Esophagus squamous epithelium (tissue), 5 donors: ENCODE data around the gene RPEL1. TPM values are rescaled to one million over a fixed set of nuclear protein-coding genes. Genes with fewer than 3 reads are reported as not detected.

Experiments
- DNase-seq: peaks from one replicate; lab custom pipeline; 2025; lab: John Stamatoyannopoulos, UW
- H3K27ac ChIP-seq, 4 donors: fragments of 200-600 bp; sonication (generic); one replicate each; pipeline ENCODE4 v1.5.1; 2016 to 2019; ENCODE audit warnings: mild to moderate bottlenecking in 1 of 4
- H3K27me3 ChIP-seq, 4 donors: fragments of 200-600 bp; sonication (generic); 1 replicate in 3 of 4; 2 replicates in 1 of 4; pipeline versions ENCODE4 v1.5.1 to v1.6.0; 2017 to 2021; ENCODE audit warnings: antibody characterized with exemption in 1 of 4
- H3K36me3 ChIP-seq, 3 donors: fragments of 200-600 bp; sonication (generic); one replicate each; pipeline ENCODE4 v1.5.1; 2016 to 2019
- H3K4me1 ChIP-seq, 3 donors: fragments of 200-600 bp; sonication (generic); one replicate each; pipeline ENCODE4 v1.5.1; 2017 to 2019
- H3K4me3 ChIP-seq, 4 donors: fragments of 200-600 bp; sonication (generic); 1 replicate in 3 of 4; 2 replicates in 1 of 4; pipeline ENCODE4 v1.5.1; 2016 to 2019; ENCODE audit warnings: mild to moderate bottlenecking in 2 of 4, moderate library complexity in 1 of 4
- H3K9me3 ChIP-seq, 3 donors: fragments of 200-600 bp; sonication (generic); one replicate each; pipeline ENCODE4 v1.5.1; 2016 to 2019
- POLR2A ChIP-seq, 4 donors: fragments of 450-650 bp; IDR thresholded peaks; one replicate each; pipeline ENCODE4 v1.6.1; 2017; ENCODE audit warnings: antibody characterized with exemption in 4 of 4, mild to moderate bottlenecking in 4 of 4, moderate library complexity in 3 of 4
- WGBS, 2 donors: methylation state at CpG; one replicate each; pipeline ENCODE4 v1.1.5; 2018; 5-methylcytosine and 5-hydroxymethylcytosine counted together
- intact Hi-C: fragments of 100-400 bp; cut with DNase I; formaldehyde crosslinking; loops from one replicate; pipeline ENCODE4 v1.15.0; 2022
- total RNA-seq, 4 donors: library from RNA; depleted of rRNA; stranded (reverse); fragments of >200 nt; gene quantifications; one replicate each; pipeline ENCODE4 v1.1.0, GENCODE V29; 2016
- TF ChIP-seq, protein P1 (sequence below), 6 experiments: fragments of 450-650 bp in 4 of 6; fragments of 200-600 bp in 2 of 6; sonication (generic) in 2 of 6; IDR thresholded peaks; one replicate each; pipeline ENCODE4 v1.5.1; 2016 to 2019; ENCODE audit warnings: antibody characterized with exemption in 6 of 6, mild to moderate bottlenecking in 4 of 6, moderate library complexity in 4 of 6
- donor health status: DM: yes; HTN: yes; CAD: no.

Gene RPEL1
- total RNA-seq, 4 donors from 2014 or later: not detected

DNA sequence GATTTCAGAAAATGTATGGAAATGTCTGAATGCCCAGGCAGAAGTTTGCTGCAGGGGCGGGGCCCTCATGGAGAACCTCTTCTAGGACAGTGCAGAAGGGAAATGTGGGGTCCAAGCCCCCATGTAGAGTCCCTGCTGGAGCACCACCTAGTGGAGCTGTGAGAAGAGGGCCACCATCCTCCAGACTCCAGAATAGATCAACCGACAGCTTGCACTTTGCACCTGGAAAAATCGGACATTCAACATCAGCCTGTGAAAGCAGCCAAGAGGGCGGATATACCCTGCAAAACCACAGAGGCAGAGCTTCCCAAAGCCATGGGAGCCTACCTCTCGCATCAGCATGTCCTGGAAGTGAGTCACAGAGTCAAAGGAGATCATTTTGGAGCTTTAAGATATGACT lies 14.3 kb downstream of the RPEL1 start:
- Histone ChIP-seq H3K27ac (no peak overlapping the region), H3K4me1 (no peaks in the 10 kb centered on the region), H3K27me3 (peaks cover 0 to 30% (median 0%) of the 10 kb centered on the region in 4 donors), H3K9me3 (peaks cover 0 to 7% (median 0%) of the 10 kb centered on the region in 3 donors), H3K36me3 (no peaks in the 10 kb centered on the region), H3K4me3 (no peak overlapping the region)
- intact Hi-C loops: no loop called here
- TF ChIP-seq, protein P1, sequence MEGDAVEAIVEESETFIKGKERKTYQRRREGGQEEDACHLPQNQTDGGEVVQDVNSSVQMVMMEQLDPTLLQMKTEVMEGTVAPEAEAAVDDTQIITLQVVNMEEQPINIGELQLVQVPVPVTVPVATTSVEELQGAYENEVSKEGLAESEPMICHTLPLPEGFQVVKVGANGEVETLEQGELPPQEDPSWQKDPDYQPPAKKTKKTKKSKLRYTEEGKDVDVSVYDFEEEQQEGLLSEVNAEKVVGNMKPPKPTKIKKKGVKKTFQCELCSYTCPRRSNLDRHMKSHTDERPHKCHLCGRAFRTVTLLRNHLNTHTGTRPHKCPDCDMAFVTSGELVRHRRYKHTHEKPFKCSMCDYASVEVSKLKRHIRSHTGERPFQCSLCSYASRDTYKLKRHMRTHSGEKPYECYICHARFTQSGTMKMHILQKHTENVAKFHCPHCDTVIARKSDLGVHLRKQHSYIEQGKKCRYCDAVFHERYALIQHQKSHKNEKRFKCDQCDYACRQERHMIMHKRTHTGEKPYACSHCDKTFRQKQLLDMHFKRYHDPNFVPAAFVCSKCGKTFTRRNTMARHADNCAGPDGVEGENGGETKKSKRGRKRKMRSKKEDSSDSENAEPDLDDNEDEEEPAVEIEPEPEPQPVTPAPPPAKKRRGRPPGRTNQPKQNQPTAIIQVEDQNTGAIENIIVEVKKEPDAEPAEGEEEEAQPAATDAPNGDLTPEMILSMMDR (IDR thresholded peaks at IDR 0.05): no peak
- TF ChIP-seq POLR2A (IDR thresholded peaks at IDR 0.05): no peak
- no peak for DNase-seq
- WGBS, 2 donors: 55 to 65% methylated on average over 4 of the region's 5 CpGs

DNA sequence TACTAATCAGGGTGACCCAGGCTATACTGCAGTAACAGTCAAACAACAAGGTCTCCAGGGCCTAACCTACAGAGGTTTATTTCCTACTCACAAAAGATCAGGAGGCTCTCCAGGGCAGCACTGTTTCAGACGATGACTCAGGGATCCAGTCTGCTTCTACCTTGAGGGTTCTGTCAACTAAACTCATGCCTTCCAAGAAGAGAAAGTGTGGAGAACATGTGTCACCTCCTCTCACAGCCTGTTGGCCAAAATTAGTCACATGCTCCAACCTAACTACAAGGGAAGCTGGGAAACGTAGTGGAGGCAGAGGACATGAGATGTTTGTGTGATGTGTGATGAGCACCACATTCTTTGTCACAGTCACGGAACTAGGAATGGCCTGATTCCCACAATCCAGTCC lies 16.5 kb downstream of the RPEL1 start:
- TF ChIP-seq, protein P1 (IDR thresholded peaks at IDR 0.05): no peak
- TF ChIP-seq POLR2A (IDR thresholded peaks at IDR 0.05): no peak
- Histone ChIP-seq H3K4me3 (no peak overlapping the region), H3K27me3 (peaks cover 0 to 53% (median 0%) of the 10 kb centered on the region in 4 donors), H3K27ac (no peak overlapping the region), H3K4me1 (no peaks in the 10 kb centered on the region), H3K36me3 (no peaks in the 10 kb centered on the region), H3K9me3 (peaks cover 0 to 7% (median 0%) of the 10 kb centered on the region in 3 donors)
- DNase-seq: no peak
- intact Hi-C loops: no loop called here
- WGBS, 2 donors: 52 to 55% methylated on average over 3 of the region's 3 CpGs

DNA sequence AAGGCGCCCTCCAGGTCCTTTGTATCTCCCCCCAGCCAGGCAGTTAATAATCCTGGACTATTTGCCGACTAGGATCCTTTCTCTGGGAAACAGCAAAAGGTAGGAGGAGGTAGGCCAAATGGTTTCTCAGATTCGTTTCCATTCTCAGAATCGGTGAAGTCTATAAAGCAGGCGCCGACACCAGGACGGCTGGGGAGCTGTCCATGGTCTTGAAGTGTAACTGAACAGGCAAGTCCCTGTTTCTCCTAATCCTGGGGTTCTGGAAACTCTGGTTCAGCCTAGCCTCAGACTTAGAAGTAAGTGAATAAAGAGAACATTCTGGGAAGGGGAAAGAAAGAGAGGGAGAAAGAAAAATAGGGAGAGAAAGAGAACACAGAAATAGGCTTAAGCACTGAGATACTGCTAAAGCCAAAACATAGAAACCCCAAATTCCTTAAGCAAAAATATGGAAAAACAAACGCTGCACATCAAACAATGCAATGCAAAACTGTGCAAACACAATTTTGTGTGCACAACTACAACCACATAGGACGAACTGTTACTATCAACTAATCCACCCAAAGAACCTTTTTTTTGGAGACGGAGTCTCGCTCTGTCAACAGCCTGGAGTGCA lies 20.1 kb downstream of the RPEL1 start:
- Histone ChIP-seq H3K36me3 (no peaks in the 10 kb centered on the region), H3K9me3 (no peaks in the 10 kb centered on the region), H3K4me1 (no peaks in the 10 kb centered on the region), H3K4me3 (no peak overlapping the region), H3K27me3 (peaks cover 0 to 67% (median 0%) of the 10 kb centered on the region in 4 donors), H3K27ac (no peak overlapping the region)
- no peak for DNase-seq
- TF ChIP-seq, protein P1 (IDR thresholded peaks at IDR 0.05): no peak
- no peak for TF ChIP-seq POLR2A (IDR thresholded peaks at IDR 0.05)
- WGBS, 2 donors: 26 to 58% methylated on average over 5 to 11 of the region's 11 CpGs
- intact Hi-C loops: no loop called here

DNA sequence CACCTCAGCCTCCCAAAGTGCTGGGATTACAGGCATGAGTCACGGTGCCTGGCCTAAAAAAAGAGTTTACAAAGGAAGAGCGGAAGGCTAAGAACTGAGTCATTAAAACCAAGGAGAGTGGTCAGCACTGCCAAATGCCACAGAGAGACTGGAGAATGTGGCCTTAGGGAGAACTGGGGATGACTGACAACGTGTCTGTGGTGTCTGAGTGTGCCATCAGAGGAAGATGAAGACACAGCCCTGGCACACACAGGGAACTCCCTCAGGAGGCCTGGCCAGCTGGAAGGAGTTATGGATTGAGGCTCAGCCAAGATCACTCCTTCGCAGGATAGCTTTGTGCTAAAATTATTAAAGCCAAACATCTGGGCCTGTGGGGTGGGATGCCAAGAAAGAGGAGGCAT lies 27.4 kb downstream of the RPEL1 start:
- 16 to 42% methylated on average over 3 to 4 of the region's 4 CpGs for WGBS, 2 donors
- DNase-seq: no peak
- peaks cover 13 to 34% (median 16%) of the 10 kb centered on the region in 3 donors for H3K4me1 ChIP-seq

More for the DNA sequence above, 27.4 kb downstream of the RPEL1 start:
- H3K27ac ChIP-seq: no peak overlapping the region
- intact Hi-C loops: no loop called here
- peaks cover 9 to 47% (median 14%) of the 10 kb centered on the region in 4 donors for H3K27me3 ChIP-seq
- H3K9me3 ChIP-seq: no peaks in the 10 kb centered on the region
- H3K36me3 ChIP-seq: no peaks in the 10 kb centered on the region
- TF ChIP-seq, protein P1 (IDR thresholded peaks at IDR 0.05): no peak
- TF ChIP-seq POLR2A (IDR thresholded peaks at IDR 0.05): no peak
- H3K4me3 ChIP-seq: no peak overlapping the region
